ENCODE measurements around the gene UST. TPM values are rescaled to one million over a fixed set of nuclear protein-coding genes. Genes with fewer than 3 reads are reported as not detected.

Gene UST
- total RNA-seq, 2 donors from 2014 or later = 4.3 to 5.3 TPM

- TF ChIP-seq CTCF (IDR thresholded peaks at IDR 0.05) = no peak
- no peak for DNase-seq (ENCODE audit: low spot score)
These were observed 9.9 kb upstream of the UST start for GRCh38 chr6:148736774-148737412.

GRCh38 chr6:148737806-148738205, 9.0 kb upstream of the UST start:
- H3K4me3 ChIP-seq = no peak overlapping the region
- no peak overlapping the region for H3K27ac ChIP-seq
- H3K36me3 ChIP-seq = no peaks in the 10 kb centered on the region
- TF ChIP-seq CTCF (IDR thresholded peaks at IDR 0.05) = no peak
- no peaks in the 10 kb centered on the region for H3K4me1 ChIP-seq
- no peaks in the 10 kb centered on the region for H3K9me3 ChIP-seq
- DNase-seq (ENCODE audit: low spot score) = no peak
- no peaks in the 10 kb centered on the region for H3K27me3 ChIP-seq

More at GRCh38 chr6:148736774-148737412, 9.9 kb upstream of the UST start:
- no peaks in the 10 kb centered on the region for H3K9me3 ChIP-seq
- H3K4me1 ChIP-seq = no peaks in the 10 kb centered on the region
- H3K36me3 ChIP-seq = no peaks in the 10 kb centered on the region
- H3K4me3 ChIP-seq = no peak overlapping the region
- no peak overlapping the region for H3K27ac ChIP-seq
- H3K27me3 ChIP-seq = no peaks in the 10 kb centered on the region

- Histone ChIP-seq H3K27me3 (no peaks in the 10 kb centered on the region), H3K4me3 (no peak overlapping the region), H3K27ac (no peak overlapping the region), H3K4me1 (no peaks in the 10 kb centered on the region), H3K9me3 (no peaks in the 10 kb centered on the region), H3K36me3 (no peaks in the 10 kb centered on the region)
- DNase-seq (ENCODE audit: low spot score) = no peak
- no peak for TF ChIP-seq CTCF (IDR thresholded peaks at IDR 0.05)
These were observed 7.6 kb upstream of the UST start for GRCh38 chr6:148738946-148739821.

GRCh38 chr6:148739822-148740128, 7.1 kb upstream of the UST start:
- Histone ChIP-seq H3K4me1 (no peaks in the 10 kb centered on the region), H3K27me3 (no peaks in the 10 kb centered on the region), H3K9me3 (no peaks in the 10 kb centered on the region), H3K36me3 (no peaks in the 10 kb centered on the region), H3K27ac (no peak overlapping the region), H3K4me3 (no peak overlapping the region)
- TF ChIP-seq CTCF (IDR thresholded peaks at IDR 0.05) = no peak
- no peak for DNase-seq (ENCODE audit: low spot score)

- Histone ChIP-seq H3K4me3 (no peak overlapping the region), H3K27ac (no peak overlapping the region), H3K27me3 (no peaks in the 10 kb centered on the region), H3K4me1 (peaks cover 0 to 18% of the 10 kb centered on the region in 2 donors), H3K9me3 (no peaks in the 10 kb centered on the region), H3K36me3 (no peaks in the 10 kb centered on the region)
- no peak for DNase-seq (ENCODE audit: low spot score)
- no peak for TF ChIP-seq CTCF (IDR thresholded peaks at IDR 0.05)
These were observed 3.4 kb upstream of the UST start for GRCh38 chr6:148743476-148743875.
